GM23248 (cell line): ENCODE data around the gene TGM1.

Source experiments
- EZH2 ChIP-seq: fragments of 200-600 bp; sonication (generic); IDR thresholded peaks from 2 replicates; pipeline ENCODE4 v1.6.1; 2018; ENCODE audit warnings: antibody characterized with exemption, mild to moderate bottlenecking; ENCODE audit not compliant: insufficient read depth, poor library complexity, severe bottlenecking
- EZH2phosphoT487 ChIP-seq: fragments of 200-600 bp; sonication (generic); IDR thresholded peaks from 2 replicates; pipeline ENCODE4 v1.6.1; 2018; ENCODE audit warnings: antibody characterized with exemption, moderate library complexity, mild to moderate bottlenecking, low read depth; ENCODE audit not compliant: insufficient read depth

DNA sequence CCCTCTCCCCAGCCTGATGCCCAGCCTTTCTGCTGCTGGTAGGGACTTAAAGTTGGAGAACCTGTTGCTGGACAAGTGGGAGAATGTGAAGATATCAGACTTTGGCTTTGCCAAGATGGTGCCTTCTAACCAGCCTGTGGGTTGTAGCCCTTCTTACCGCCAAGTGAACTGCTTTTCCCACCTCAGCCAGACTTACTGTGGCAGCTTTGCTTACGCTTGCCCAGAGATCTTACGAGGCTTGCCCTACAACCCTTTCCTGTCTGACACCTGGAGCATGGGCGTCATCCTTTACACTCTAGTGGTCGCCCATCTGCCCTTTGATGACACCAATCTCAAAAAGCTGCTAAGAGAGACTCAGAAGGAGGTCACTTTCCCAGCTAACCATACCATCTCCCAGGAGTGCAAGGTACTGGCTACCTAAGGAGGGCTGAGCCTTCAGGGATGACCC lies 55.8 kb downstream of the TGM1 start:
- no peak for TF ChIP-seq EZH2phosphoT487
- no peak for TF ChIP-seq EZH2
